ENCODE data around the gene GLP2R.

- TF ChIP-seq, protein P1, sequence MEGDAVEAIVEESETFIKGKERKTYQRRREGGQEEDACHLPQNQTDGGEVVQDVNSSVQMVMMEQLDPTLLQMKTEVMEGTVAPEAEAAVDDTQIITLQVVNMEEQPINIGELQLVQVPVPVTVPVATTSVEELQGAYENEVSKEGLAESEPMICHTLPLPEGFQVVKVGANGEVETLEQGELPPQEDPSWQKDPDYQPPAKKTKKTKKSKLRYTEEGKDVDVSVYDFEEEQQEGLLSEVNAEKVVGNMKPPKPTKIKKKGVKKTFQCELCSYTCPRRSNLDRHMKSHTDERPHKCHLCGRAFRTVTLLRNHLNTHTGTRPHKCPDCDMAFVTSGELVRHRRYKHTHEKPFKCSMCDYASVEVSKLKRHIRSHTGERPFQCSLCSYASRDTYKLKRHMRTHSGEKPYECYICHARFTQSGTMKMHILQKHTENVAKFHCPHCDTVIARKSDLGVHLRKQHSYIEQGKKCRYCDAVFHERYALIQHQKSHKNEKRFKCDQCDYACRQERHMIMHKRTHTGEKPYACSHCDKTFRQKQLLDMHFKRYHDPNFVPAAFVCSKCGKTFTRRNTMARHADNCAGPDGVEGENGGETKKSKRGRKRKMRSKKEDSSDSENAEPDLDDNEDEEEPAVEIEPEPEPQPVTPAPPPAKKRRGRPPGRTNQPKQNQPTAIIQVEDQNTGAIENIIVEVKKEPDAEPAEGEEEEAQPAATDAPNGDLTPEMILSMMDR (conservative IDR thresholded peaks at IDR 0.05; ENCODE audit: low read depth, low read length) = no peak
- TF ChIP-seq EZH2 (IDR thresholded peaks at IDR 0.05; ENCODE audit: borderline replicate concordance, low read depth, low read length, poor library complexity, severe bottlenecking) = no peak
Observed at GRCh38 chr17:9818760-9819159, 7.0 kb upstream of the GLP2R start.

All from A673 (cell line).